GM23338 (cell line): ENCODE data around the gene METTL6.

Source experiments
- EZH2phosphoT487 ChIP-seq: fragments of 200-600 bp; sonication (generic); IDR thresholded peaks from one replicate; pipeline ENCODE4 v1.8.1; 2018; ENCODE audit warnings: antibody characterized with exemption; ENCODE audit not compliant: unreplicated experiment
- POLR2AphosphoS5 ChIP-seq: IDR thresholded peaks from 2 replicates; pipeline ENCODE4 v1.6.1; 2016; ENCODE audit warnings: antibody characterized with exemption, low read depth
- TF ChIP-seq, protein P1 (sequence below), 2 experiments: fragments of 200-600 bp in 1 of 2; sonication (generic) in 1 of 2; conservative IDR thresholded peaks; 2 replicates each; pipeline versions ENCODE4 v1.5.1 to v1.6.1; 2016 to 2017; ENCODE audit warnings: antibody characterized with exemption in 2 of 2, low read depth in 2 of 2, mild to moderate bottlenecking in 2 of 2, moderate library complexity in 1 of 2

DNA sequence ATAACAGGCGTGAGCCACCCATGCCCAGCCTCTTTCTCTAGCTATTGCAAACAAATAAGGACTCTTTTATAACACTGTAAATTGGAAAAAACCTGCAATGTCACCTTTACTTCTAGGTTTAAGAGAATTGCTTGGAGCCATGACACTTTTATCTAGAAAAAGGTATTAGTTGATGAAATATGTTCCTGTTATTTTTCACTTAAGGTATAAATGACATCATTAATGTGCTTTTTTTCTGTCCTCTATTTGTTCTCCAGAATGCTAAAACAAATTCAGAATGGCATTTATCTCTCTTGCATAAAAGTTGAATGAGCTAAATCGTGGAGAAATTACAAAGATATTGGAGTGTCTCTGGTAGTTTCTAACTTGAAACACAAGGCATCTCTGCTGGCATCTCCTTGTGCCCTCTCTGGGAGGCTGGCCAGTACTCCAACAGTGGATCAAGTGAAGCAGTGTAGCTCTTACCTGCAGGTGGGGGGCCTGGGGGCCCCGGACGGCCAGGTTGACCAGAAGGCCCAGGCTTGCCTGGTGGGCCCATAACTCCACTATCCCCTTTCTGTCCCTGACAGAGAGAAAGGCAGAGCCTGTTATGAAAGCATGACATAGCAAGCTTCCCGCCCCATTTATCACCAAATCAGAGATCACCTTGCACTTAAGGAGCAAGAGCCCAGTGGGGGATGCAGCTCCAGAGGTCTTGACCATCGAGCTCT is 38.7 kb upstream of the METTL6 start:
- TF ChIP-seq, protein P1, sequence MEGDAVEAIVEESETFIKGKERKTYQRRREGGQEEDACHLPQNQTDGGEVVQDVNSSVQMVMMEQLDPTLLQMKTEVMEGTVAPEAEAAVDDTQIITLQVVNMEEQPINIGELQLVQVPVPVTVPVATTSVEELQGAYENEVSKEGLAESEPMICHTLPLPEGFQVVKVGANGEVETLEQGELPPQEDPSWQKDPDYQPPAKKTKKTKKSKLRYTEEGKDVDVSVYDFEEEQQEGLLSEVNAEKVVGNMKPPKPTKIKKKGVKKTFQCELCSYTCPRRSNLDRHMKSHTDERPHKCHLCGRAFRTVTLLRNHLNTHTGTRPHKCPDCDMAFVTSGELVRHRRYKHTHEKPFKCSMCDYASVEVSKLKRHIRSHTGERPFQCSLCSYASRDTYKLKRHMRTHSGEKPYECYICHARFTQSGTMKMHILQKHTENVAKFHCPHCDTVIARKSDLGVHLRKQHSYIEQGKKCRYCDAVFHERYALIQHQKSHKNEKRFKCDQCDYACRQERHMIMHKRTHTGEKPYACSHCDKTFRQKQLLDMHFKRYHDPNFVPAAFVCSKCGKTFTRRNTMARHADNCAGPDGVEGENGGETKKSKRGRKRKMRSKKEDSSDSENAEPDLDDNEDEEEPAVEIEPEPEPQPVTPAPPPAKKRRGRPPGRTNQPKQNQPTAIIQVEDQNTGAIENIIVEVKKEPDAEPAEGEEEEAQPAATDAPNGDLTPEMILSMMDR (conservative IDR thresholded peaks at IDR 0.05; ENCODE audit: low read depth in 2 of 2) = no peak
- no peak for TF ChIP-seq POLR2AphosphoS5
- TF ChIP-seq EZH2phosphoT487 = no peak
